ENCODE results near the gene SECISBP2. TPM values are rescaled to one million over a fixed set of nuclear protein-coding genes. Genes with fewer than 3 reads are reported as not detected.

The SECISBP2 gene
- total and polyA plus RNA-seq, 7 donors: 26.2 to 80.8 (median 40.2) TPM

GRCh38 chr9:89352874-89353649 lies 34.8 kb downstream of the SECISBP2 start:
- WGBS, 3 donors: 81 to 92% (median 87%) methylated on average over 8 of the region's 8 CpGs
- Histone ChIP-seq H3K27me3 (ENCODE audit: insufficient read depth in 3 of 3, low read length in 2 of 3) (no peaks in the 10 kb centered on the region), H3K36me3 (ENCODE audit: insufficient read depth in 1 of 2, low read depth in 1 of 2) (peaks cover 13 to 99% of the 10 kb centered on the region in 2 donors), H3K4me1 (peaks cover 16% of the 10 kb centered on the region), H3K4me3 (no peak overlapping the region), H3K27ac (peak overlapping the region; percentile 68), H3K9me3 (no peaks in the 10 kb centered on the region)
- TF ChIP-seq, protein P1, sequence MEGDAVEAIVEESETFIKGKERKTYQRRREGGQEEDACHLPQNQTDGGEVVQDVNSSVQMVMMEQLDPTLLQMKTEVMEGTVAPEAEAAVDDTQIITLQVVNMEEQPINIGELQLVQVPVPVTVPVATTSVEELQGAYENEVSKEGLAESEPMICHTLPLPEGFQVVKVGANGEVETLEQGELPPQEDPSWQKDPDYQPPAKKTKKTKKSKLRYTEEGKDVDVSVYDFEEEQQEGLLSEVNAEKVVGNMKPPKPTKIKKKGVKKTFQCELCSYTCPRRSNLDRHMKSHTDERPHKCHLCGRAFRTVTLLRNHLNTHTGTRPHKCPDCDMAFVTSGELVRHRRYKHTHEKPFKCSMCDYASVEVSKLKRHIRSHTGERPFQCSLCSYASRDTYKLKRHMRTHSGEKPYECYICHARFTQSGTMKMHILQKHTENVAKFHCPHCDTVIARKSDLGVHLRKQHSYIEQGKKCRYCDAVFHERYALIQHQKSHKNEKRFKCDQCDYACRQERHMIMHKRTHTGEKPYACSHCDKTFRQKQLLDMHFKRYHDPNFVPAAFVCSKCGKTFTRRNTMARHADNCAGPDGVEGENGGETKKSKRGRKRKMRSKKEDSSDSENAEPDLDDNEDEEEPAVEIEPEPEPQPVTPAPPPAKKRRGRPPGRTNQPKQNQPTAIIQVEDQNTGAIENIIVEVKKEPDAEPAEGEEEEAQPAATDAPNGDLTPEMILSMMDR (IDR thresholded peaks at IDR 0.05): no peak
- intact Hi-C loops (cut with DNase I): no loop called here
- DNase-seq (no peak), ATAC-seq (no peak)

DNA sequence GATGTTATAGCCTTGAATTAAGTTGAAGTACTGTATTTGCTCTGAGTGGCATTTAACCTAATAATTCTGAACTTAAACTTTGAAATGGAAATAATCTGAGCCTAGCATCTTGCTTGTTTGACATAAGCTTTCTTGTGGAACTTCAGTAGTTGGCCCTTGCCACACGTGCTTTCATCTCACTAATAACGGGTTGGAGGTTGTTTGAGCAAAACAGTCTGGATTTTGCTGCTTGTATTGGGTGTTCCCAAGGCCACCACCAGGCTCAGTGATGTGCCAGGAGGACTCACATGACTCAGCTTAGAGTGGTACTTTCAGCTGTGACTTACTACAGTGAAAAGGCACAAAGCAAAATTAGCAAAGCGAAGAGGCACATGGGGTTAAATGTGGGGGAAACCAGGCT lies 35.7 kb downstream of the SECISBP2 start:
- Histone ChIP-seq H3K4me3 (no peak overlapping the region), H3K4me1 (peaks cover 22% of the 10 kb centered on the region), H3K27ac (peak overlapping the region; percentile 34), H3K36me3 (ENCODE audit: insufficient read depth in 1 of 2, low read depth in 1 of 2) (peaks cover 13 to 99% of the 10 kb centered on the region in 2 donors), H3K27me3 (ENCODE audit: insufficient read depth in 3 of 3, low read length in 2 of 3) (no peaks in the 10 kb centered on the region), H3K9me3 (no peaks in the 10 kb centered on the region)
- WGBS, 3 donors: 78 to 86% (median 80%) methylated on average over 3 of the region's 3 CpGs
- TF ChIP-seq, protein P1 (IDR thresholded peaks at IDR 0.05): no peak
- ATAC-seq: no peak
- intact Hi-C loops (cut with DNase I): no loop called here
- no peak for DNase-seq

GRCh38 chr9:89354471-89354870 lies 36.2 kb downstream of the SECISBP2 start:
- Histone ChIP-seq H3K9me3 (no peaks in the 10 kb centered on the region), H3K4me1 (peaks cover 27% of the 10 kb centered on the region), H3K27me3 (ENCODE audit: insufficient read depth in 3 of 3, low read length in 2 of 3) (no peaks in the 10 kb centered on the region), H3K4me3 (no peak overlapping the region), H3K36me3 (ENCODE audit: insufficient read depth in 1 of 2, low read depth in 1 of 2) (peaks cover 14 to 99% of the 10 kb centered on the region in 2 donors), H3K27ac (peak overlapping the region; percentile 34)
- intact Hi-C loops (cut with DNase I): no loop called here
- TF ChIP-seq, protein P1 (IDR thresholded peaks at IDR 0.05): no peak
- 95 to 98% (median 96%) methylated on average over 6 of the region's 6 CpGs for WGBS, 3 donors
- ATAC-seq (no peak), DNase-seq (no peak)

- TF ChIP-seq, protein P1 (IDR thresholded peaks at IDR 0.05): no peak
- intact Hi-C loops (cut with DNase I): no loop called here
- no peak overlapping the region for H3K27ac ChIP-seq
- H3K36me3 ChIP-seq (ENCODE audit: insufficient read depth in 1 of 2, low read depth in 1 of 2): peaks cover 8 to 95% of the 10 kb centered on the region in 2 donors
- ATAC-seq (no peak), DNase-seq (no peak)
- no peaks in the 10 kb centered on the region for H3K9me3 ChIP-seq
- H3K4me3 ChIP-seq: no peak overlapping the region
- H3K27me3 ChIP-seq (ENCODE audit: insufficient read depth in 3 of 3, low read length in 2 of 3): no peaks in the 10 kb centered on the region
- 91 to 97% (median 97%) methylated on average over 2 of the region's 2 CpGs for WGBS, 3 donors
- H3K4me1 ChIP-seq: peaks cover 38% of the 10 kb centered on the region
Observed at GRCh38 chr9:89356782-89357181, 38.5 kb downstream of the SECISBP2 start.
